Panc1 (cell line): Measurements from ENCODE around the gene GBP3.

Source experiments
- POLR2AphosphoS5 ChIP-seq: IDR thresholded peaks from 2 replicates; pipeline ENCODE4 v1.6.1; 2012; ENCODE audit warnings: mild to moderate bottlenecking, low read depth, low read length, moderate library complexity
- SIN3A ChIP-seq: IDR thresholded peaks from 2 replicates; pipeline ENCODE4 v1.6.1; 2012; ENCODE audit warnings: low read depth, mild to moderate bottlenecking, low read length, moderate library complexity, borderline replicate concordance; ENCODE audit not compliant: insufficient read depth
- TF ChIP-seq, protein P1 (sequence below): fragments of 450-650 bp; IDR thresholded peaks from 2 replicates; pipeline ENCODE4 v1.5.1; 2017; ENCODE audit warnings: mild to moderate bottlenecking
- TF ChIP-seq, protein P2 (sequence below), 2 experiments: IDR thresholded peaks; 2 replicates each; pipeline ENCODE4 v1.6.1; 2011 to 2012; ENCODE audit warnings: low read depth in 2 of 2, control low read depth in 1 of 2, low read length in 1 of 2, mild to moderate bottlenecking in 1 of 2, moderate library complexity in 1 of 2; ENCODE audit not compliant: insufficient read depth in 1 of 2

DNA sequence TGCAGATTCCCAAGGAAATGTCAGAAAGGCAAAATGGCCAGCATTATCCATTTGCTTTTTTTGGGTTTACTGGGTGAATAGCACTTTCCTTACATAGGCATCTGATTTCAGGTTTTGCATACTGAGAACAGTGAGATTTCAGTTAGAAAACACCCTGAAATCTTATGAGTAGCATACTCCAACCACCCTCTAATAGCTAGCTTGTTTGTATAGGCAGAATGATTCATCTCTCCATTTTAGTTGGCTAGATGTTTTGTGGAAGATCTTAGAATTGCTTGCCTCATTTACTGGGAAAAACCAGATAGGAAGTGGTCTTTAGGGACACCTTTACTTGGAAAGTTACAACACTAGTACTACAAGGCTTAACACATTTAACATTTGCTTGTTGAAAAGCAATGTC, 40.6 kb downstream of the GBP3 start:
- TF ChIP-seq, protein P1, sequence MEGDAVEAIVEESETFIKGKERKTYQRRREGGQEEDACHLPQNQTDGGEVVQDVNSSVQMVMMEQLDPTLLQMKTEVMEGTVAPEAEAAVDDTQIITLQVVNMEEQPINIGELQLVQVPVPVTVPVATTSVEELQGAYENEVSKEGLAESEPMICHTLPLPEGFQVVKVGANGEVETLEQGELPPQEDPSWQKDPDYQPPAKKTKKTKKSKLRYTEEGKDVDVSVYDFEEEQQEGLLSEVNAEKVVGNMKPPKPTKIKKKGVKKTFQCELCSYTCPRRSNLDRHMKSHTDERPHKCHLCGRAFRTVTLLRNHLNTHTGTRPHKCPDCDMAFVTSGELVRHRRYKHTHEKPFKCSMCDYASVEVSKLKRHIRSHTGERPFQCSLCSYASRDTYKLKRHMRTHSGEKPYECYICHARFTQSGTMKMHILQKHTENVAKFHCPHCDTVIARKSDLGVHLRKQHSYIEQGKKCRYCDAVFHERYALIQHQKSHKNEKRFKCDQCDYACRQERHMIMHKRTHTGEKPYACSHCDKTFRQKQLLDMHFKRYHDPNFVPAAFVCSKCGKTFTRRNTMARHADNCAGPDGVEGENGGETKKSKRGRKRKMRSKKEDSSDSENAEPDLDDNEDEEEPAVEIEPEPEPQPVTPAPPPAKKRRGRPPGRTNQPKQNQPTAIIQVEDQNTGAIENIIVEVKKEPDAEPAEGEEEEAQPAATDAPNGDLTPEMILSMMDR = no peak
- no peak for TF ChIP-seq POLR2AphosphoS5
- no peak for TF ChIP-seq SIN3A
- TF ChIP-seq, protein P2, sequence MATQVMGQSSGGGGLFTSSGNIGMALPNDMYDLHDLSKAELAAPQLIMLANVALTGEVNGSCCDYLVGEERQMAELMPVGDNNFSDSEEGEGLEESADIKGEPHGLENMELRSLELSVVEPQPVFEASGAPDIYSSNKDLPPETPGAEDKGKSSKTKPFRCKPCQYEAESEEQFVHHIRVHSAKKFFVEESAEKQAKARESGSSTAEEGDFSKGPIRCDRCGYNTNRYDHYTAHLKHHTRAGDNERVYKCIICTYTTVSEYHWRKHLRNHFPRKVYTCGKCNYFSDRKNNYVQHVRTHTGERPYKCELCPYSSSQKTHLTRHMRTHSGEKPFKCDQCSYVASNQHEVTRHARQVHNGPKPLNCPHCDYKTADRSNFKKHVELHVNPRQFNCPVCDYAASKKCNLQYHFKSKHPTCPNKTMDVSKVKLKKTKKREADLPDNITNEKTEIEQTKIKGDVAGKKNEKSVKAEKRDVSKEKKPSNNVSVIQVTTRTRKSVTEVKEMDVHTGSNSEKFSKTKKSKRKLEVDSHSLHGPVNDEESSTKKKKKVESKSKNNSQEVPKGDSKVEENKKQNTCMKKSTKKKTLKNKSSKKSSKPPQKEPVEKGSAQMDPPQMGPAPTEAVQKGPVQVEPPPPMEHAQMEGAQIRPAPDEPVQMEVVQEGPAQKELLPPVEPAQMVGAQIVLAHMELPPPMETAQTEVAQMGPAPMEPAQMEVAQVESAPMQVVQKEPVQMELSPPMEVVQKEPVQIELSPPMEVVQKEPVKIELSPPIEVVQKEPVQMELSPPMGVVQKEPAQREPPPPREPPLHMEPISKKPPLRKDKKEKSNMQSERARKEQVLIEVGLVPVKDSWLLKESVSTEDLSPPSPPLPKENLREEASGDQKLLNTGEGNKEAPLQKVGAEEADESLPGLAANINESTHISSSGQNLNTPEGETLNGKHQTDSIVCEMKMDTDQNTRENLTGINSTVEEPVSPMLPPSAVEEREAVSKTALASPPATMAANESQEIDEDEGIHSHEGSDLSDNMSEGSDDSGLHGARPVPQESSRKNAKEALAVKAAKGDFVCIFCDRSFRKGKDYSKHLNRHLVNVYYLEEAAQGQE (IDR thresholded peaks at IDR 0.05; ENCODE audit: insufficient read depth in 1 of 2, low read depth in 2 of 2, low read length in 1 of 2) = no peak
